H9 (cell line): ENCODE measurements around the gene KCTD21. TPM values are rescaled to one million over a fixed set of nuclear protein-coding genes. Genes with fewer than 3 reads are reported as not detected.

ENCODE experiments used
- DNase-seq: peaks from one replicate; pipeline ENCODE4 v3.0.0-alpha.2; 2017
- H2AFZ ChIP-seq: one replicate; pipeline ENCODE4 v1.6.1; 2013; ENCODE audit warnings: mild to moderate bottlenecking, low read length, control low read depth, moderate library complexity
- H2AK5ac ChIP-seq: 2 replicates; pipeline ENCODE4 v1.6.1; 2013; ENCODE audit warnings: low read length, control low read depth, mixed read lengths; ENCODE audit not compliant: insufficient read length
- H2BK120ac ChIP-seq: one replicate; pipeline ENCODE4 v1.6.1; 2013; ENCODE audit warnings: low read depth, mild to moderate bottlenecking, low read length, control low read depth, inconsistent platforms; ENCODE audit not compliant: poor library complexity, severe bottlenecking
- H2BK12ac ChIP-seq: 2 replicates; pipeline ENCODE4 v1.6.1; 2013; ENCODE audit warnings: low read length, control low read depth, mixed read lengths, low read depth; ENCODE audit not compliant: insufficient read length
- H2BK15ac ChIP-seq: 2 replicates; pipeline ENCODE4 v1.6.1; 2013; ENCODE audit warnings: low read depth, low read length, control low read depth
- H2BK20ac ChIP-seq: one replicate; pipeline ENCODE4 v1.6.1; 2013; ENCODE audit warnings: low read depth, mild to moderate bottlenecking, low read length, control low read depth, inconsistent platforms; ENCODE audit not compliant: poor library complexity, severe bottlenecking
- H2BK5ac ChIP-seq: 2 replicates; pipeline ENCODE4 v1.6.1; 2013; ENCODE audit warnings: low read length, control low read depth, mixed read lengths; ENCODE audit not compliant: insufficient read length
- H3K14ac ChIP-seq: 2 replicates; pipeline ENCODE4 v1.6.1; 2013; ENCODE audit warnings: low read length, control low read depth; ENCODE audit not compliant: insufficient read depth
- H3K18ac ChIP-seq: 2 replicates; pipeline ENCODE4 v1.6.1; 2013; ENCODE audit warnings: low read depth, mild to moderate bottlenecking, mixed read lengths, low read length, control low read depth; ENCODE audit not compliant: insufficient read length
- H3K23ac ChIP-seq: 2 replicates; pipeline ENCODE4 v1.6.1; 2013; ENCODE audit warnings: low read length, control low read depth, mixed read lengths, low read depth; ENCODE audit not compliant: insufficient read length
- H3K23me2 ChIP-seq: 2 replicates; pipeline ENCODE4 v1.6.1; 2013; ENCODE audit warnings: low read depth, mild to moderate bottlenecking, mixed read lengths, low read length, control low read depth; ENCODE audit not compliant: insufficient read length, poor library complexity, severe bottlenecking
- H3K27ac ChIP-seq: 2 replicates; pipeline ENCODE4 v1.5.1; 2013; ENCODE audit warnings: low read length, control low read depth, mixed read lengths, low read depth; ENCODE audit not compliant: insufficient read length
- H3K27me3 ChIP-seq: 2 replicates; pipeline ENCODE4 v1.6.1; 2013; ENCODE audit warnings: low read length, control low read depth, inconsistent platforms; ENCODE audit not compliant: insufficient read depth
- H3K4ac ChIP-seq: 2 replicates; pipeline ENCODE4 v1.6.1; 2013; ENCODE audit warnings: low read depth, mild to moderate bottlenecking, control low read depth, inconsistent platforms, low read length, moderate library complexity
- H3K4me1 ChIP-seq: 2 replicates; pipeline ENCODE4 v1.6.1; 2013; ENCODE audit warnings: low read length, control low read depth, inconsistent platforms; ENCODE audit not compliant: insufficient read depth
- H3K4me2 ChIP-seq: 2 replicates; pipeline ENCODE4 v1.6.1; 2013; ENCODE audit warnings: low read length, control low read depth, mixed read lengths; ENCODE audit not compliant: insufficient read length, insufficient read depth
- H3K56ac ChIP-seq: 2 replicates; pipeline ENCODE4 v1.6.1; 2013; ENCODE audit warnings: low read depth, mild to moderate bottlenecking, mixed read lengths, low read length, control low read depth; ENCODE audit not compliant: insufficient read length
- H3K79me1 ChIP-seq: 2 replicates; pipeline ENCODE4 v1.6.1; 2013; ENCODE audit warnings: low read depth, mild to moderate bottlenecking, moderate library complexity, low read length, control low read depth, inconsistent platforms; ENCODE audit not compliant: insufficient read depth, poor library complexity, severe bottlenecking
- H3K79me2 ChIP-seq: 2 replicates; pipeline ENCODE4 v1.6.1; 2013; ENCODE audit warnings: low read length, control low read depth, inconsistent platforms; ENCODE audit not compliant: insufficient read depth
- H3K9ac ChIP-seq: 2 replicates; pipeline ENCODE4 v1.6.1; 2013; ENCODE audit warnings: low read length, control low read depth, mixed read lengths; ENCODE audit not compliant: insufficient read length; ENCODE audit errors: extremely low read depth
- H3K9me3 ChIP-seq: one replicate; pipeline ENCODE4 v1.6.1; 2013; ENCODE audit warnings: low read depth, low read length, inconsistent platforms; ENCODE audit not compliant: control insufficient read depth
- H3T11ph ChIP-seq: one replicate; pipeline ENCODE4 v1.6.1; 2013; ENCODE audit warnings: mild to moderate bottlenecking, low read length, control low read depth, inconsistent platforms
- H4K20me1 ChIP-seq: one replicate; pipeline ENCODE4 v1.6.1; 2013; ENCODE audit not compliant: control insufficient read depth, insufficient read length, insufficient read depth
- H4K5ac ChIP-seq: 2 replicates; pipeline ENCODE4 v1.6.1; 2013; ENCODE audit warnings: low read depth, mild to moderate bottlenecking, mixed read lengths, low read length, control low read depth; ENCODE audit not compliant: insufficient read length
- H4K8ac ChIP-seq: replicated peaks from 2 replicates; pipeline ENCODE4 v1.6.1; 2013; ENCODE audit warnings: low read length, control low read depth, mixed read lengths, low read depth; ENCODE audit not compliant: insufficient read length
- H4K91ac ChIP-seq: 2 replicates; pipeline ENCODE4 v1.6.1; 2013; ENCODE audit warnings: low read depth, mild to moderate bottlenecking, moderate library complexity, mixed read lengths, low read length, control low read depth; ENCODE audit not compliant: insufficient read length
- H3K27ac Mint-ChIP-seq, 3 experiments: 2 replicates in 2 of 3; 3 replicates in 1 of 3; pipeline ENCODE4 v1.8.0; 2020 to 2021; ENCODE audit warnings: mixed read lengths in 3 of 3, mild to moderate bottlenecking in 1 of 3, moderate library complexity in 1 of 3
- H3K27me3 Mint-ChIP-seq: 2 replicates; pipeline ENCODE4 v1.8.0; 2021; ENCODE audit warnings: low read depth, mild to moderate bottlenecking, moderate library complexity, mixed read lengths
- H3K36me3 Mint-ChIP-seq, 3 experiments: 2 replicates in 2 of 3; 3 replicates in 1 of 3; pipeline ENCODE4 v1.8.0; 2020 to 2021; ENCODE audit warnings: low read depth in 3 of 3, mixed read lengths in 3 of 3; ENCODE audit not compliant: insufficient read depth in 1 of 3
- H3K4me1 Mint-ChIP-seq, 2 experiments: 2 replicates each; pipeline ENCODE4 v1.8.0; 2020; ENCODE audit warnings: mixed read lengths in 2 of 2
- H3K4me3 Mint-ChIP-seq, 2 experiments: 2 replicates in 1 of 2; 3 replicates in 1 of 2; pipeline ENCODE4 v1.8.0; 2020 to 2021; ENCODE audit warnings: mild to moderate bottlenecking in 2 of 2, mixed read lengths in 2 of 2, moderate library complexity in 1 of 2
- H3K9me3 Mint-ChIP-seq, 2 experiments: 2 replicates in 1 of 2; 3 replicates in 1 of 2; pipeline ENCODE4 v1.8.0; 2020; ENCODE audit warnings: mild to moderate bottlenecking in 2 of 2, mixed read lengths in 2 of 2, moderate library complexity in 1 of 2
- WGBS: extraction: QIAGEN DNeasy Blood & Tissue Kit; methylation state at CpG from one replicate; pipeline ENCODE4 v1.1.7; 2013; ENCODE audit warnings: missing lambda C conversion rate, low lambda C conversion rate, mixed read lengths; ENCODE audit not compliant: insufficient read length; ENCODE audit errors: extremely low coverage; 5-methylcytosine and 5-hydroxymethylcytosine counted together
- total RNA-seq: library from RNA; stranded (reverse); gene quantifications from 2 replicates; pipeline ENCODE4 v1.2.1, GENCODE V29; 2021
- TF ChIP-seq, protein P1 (sequence below): fragments of 200-600 bp; sonication (generic); conservative IDR thresholded peaks from 3 replicates; pipeline ENCODE4 v1.8.0; 2021; ENCODE audit warnings: antibody characterized with exemption, mild to moderate bottlenecking

Gene KCTD21
- total RNA-seq, 1 experiment from 2014 or later, result 4.0 TPM

DNA sequence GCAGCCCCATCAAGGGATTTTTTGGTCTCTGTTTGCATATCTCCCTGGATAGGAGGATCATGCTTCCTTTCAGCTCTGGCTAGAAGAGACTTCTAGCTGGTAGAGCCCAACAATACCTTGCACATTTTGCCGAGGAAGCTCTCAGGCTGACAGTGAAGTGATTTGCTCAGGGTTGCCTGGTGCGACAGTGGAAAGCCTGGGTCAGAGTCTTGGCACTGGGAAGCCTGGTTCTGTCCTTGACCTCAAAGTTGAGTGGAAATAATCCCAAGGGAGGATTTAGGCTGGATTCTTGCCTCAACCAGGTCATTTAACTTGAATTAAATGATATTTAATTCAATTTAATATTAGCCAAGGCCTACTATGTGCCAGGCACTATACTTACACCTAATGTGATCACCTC lies 24.6 kb downstream of the KCTD21 start:
- H2BK20ac ChIP-seq, result no peak overlapping the region
- H3K4me2 ChIP-seq, result no peak overlapping the region
- H3K9me3 ChIP-seq, result no peaks in the 10 kb centered on the region
- no peak overlapping the region for H3K4ac ChIP-seq
- peaks cover 4% of the 10 kb centered on the region for H3K27me3 Mint-ChIP-seq
- no peaks in the 10 kb centered on the region for H3K79me2 ChIP-seq
- no peak overlapping the region for H3T11ph ChIP-seq
- no peaks in the 10 kb centered on the region for H3K27me3 ChIP-seq
- H3K79me1 ChIP-seq, result no peaks in the 10 kb centered on the region
- no peak for DNase-seq
- no peak overlapping the region for H4K91ac ChIP-seq
- no peak overlapping the region for H3K23ac ChIP-seq
- no peak overlapping the region for H2AFZ ChIP-seq
- H3K14ac ChIP-seq, result no peak overlapping the region
- H3K4me3 Mint-ChIP-seq, result no peak overlapping the region
- H2BK15ac ChIP-seq, result no peak overlapping the region
- no peak overlapping the region for H2BK5ac ChIP-seq
- H2BK120ac ChIP-seq, result no peak overlapping the region
- no peak overlapping the region for H3K9ac ChIP-seq
- no peak overlapping the region for H4K8ac ChIP-seq
- H2AK5ac ChIP-seq, result no peak overlapping the region
- H4K5ac ChIP-seq, result no peak overlapping the region
- no peak overlapping the region for H2BK12ac ChIP-seq
- H3K36me3 Mint-ChIP-seq, result no peaks in the 10 kb centered on the region
- no peak overlapping the region for H3K56ac ChIP-seq
- H3K18ac ChIP-seq, result no peak overlapping the region
- no CpG with 5 or more reads among the region's 2 CpGs for WGBS
- H4K20me1 ChIP-seq, result no peaks in the 10 kb centered on the region
- H3K27ac Mint-ChIP-seq, result no peak overlapping the region
- no peak overlapping the region for H3K27ac ChIP-seq
- TF ChIP-seq, protein P1, sequence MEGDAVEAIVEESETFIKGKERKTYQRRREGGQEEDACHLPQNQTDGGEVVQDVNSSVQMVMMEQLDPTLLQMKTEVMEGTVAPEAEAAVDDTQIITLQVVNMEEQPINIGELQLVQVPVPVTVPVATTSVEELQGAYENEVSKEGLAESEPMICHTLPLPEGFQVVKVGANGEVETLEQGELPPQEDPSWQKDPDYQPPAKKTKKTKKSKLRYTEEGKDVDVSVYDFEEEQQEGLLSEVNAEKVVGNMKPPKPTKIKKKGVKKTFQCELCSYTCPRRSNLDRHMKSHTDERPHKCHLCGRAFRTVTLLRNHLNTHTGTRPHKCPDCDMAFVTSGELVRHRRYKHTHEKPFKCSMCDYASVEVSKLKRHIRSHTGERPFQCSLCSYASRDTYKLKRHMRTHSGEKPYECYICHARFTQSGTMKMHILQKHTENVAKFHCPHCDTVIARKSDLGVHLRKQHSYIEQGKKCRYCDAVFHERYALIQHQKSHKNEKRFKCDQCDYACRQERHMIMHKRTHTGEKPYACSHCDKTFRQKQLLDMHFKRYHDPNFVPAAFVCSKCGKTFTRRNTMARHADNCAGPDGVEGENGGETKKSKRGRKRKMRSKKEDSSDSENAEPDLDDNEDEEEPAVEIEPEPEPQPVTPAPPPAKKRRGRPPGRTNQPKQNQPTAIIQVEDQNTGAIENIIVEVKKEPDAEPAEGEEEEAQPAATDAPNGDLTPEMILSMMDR, result no peak
- no peaks in the 10 kb centered on the region; a peak in 1 of 5 replicates for H3K9me3 Mint-ChIP-seq
- no peaks in the 10 kb centered on the region for H3K23me2 ChIP-seq
- H3K4me1 Mint-ChIP-seq, result peaks cover 0 to 6% of the 10 kb centered on the region in 2 experiments; a peak in 2 of 4 replicates
- H3K4me1 ChIP-seq, result no peaks in the 10 kb centered on the region
